Prostate gland (tissue), 2 donors: ENCODE data around the gene ZNF492. TPM values are rescaled to one million over a fixed set of nuclear protein-coding genes. Genes with fewer than 3 reads are reported as not detected.
"Not testable (repeated sequence)": the region's sequence is repeated elsewhere in the genome, so short reads cannot be mapped to it uniquely, and the experiment has no call there.

ENCODE experiments used
- DNase-seq: peaks from one replicate; pipeline ENCODE4 v3.0.0-alpha.2; 2019; ENCODE audit warnings: low spot score
- H3K27ac ChIP-seq, 2 donors: fragments of 200-600 bp; sonication (generic); 2 replicates each; pipeline ENCODE4 v1.5.1; 2017 to 2019
- H3K27me3 ChIP-seq: fragments of 200-600 bp; sonication (generic); replicated peaks from 2 replicates; pipeline ENCODE4 v1.5.1; 2019; ENCODE audit not compliant: insufficient read depth
- H3K36me3 ChIP-seq, 2 donors: fragments of 200-600 bp; sonication (generic); 1 replicate in 1 of 2; 2 replicates in 1 of 2; pipeline versions ENCODE4 v1.5.1 to v1.8.1; 2017 to 2019
- H3K4me1 ChIP-seq: fragments of 200-600 bp; sonication (generic); replicated peaks from 2 replicates; pipeline ENCODE4 v1.5.1; 2019
- H3K4me3 ChIP-seq, 2 donors: fragments of 200-600 bp; sonication (generic); 2 replicates each; pipeline ENCODE4 v1.5.1; 2017 to 2019
- H3K9me3 ChIP-seq: fragments of 200-600 bp; sonication (generic); 2 replicates; pipeline ENCODE4 v1.5.1; 2017
- POLR2A ChIP-seq: fragments of 450-650 bp; IDR thresholded peaks from one replicate; pipeline ENCODE4 v1.6.1; 2016; ENCODE audit warnings: antibody characterized with exemption, mild to moderate bottlenecking
- POLR2AphosphoS5 ChIP-seq: sonication (generic); formaldehyde crosslinking; IDR thresholded peaks from one replicate; pipeline ENCODE4 v1.6.1; 2017; ENCODE audit warnings: antibody characterized with exemption
- WGBS: methylation state at CpG from one replicate; pipeline ENCODE4 v1.1.5; 2018; 5-methylcytosine and 5-hydroxymethylcytosine counted together
- intact Hi-C: fragments of 100-400 bp; cut with DNase I; formaldehyde crosslinking; loops from one replicate; pipeline ENCODE4 v1.14.2; 2022
- total RNA-seq, 2 donors: library from RNA; depleted of rRNA; stranded (reverse); fragments of >200 nt; gene quantifications; one replicate each; pipeline ENCODE4 v1.1.0, GENCODE V29; 2016
- TF ChIP-seq, protein P1 (sequence below), 4 experiments: fragments of 200-600 bp in 2 of 4; fragments of 450-650 bp in 2 of 4; sonication (generic) in 2 of 4; IDR thresholded peaks; 1 replicate in 3 of 4; 2 replicates in 1 of 4; pipeline ENCODE4 v1.5.1; 2016 to 2019; ENCODE audit warnings: antibody characterized with exemption in 4 of 4, mild to moderate bottlenecking in 2 of 4, moderate library complexity in 2 of 4

Gene ZNF492
- total RNA-seq: under 1 TPM; 0.32 to 0.97 TPM

DNA sequence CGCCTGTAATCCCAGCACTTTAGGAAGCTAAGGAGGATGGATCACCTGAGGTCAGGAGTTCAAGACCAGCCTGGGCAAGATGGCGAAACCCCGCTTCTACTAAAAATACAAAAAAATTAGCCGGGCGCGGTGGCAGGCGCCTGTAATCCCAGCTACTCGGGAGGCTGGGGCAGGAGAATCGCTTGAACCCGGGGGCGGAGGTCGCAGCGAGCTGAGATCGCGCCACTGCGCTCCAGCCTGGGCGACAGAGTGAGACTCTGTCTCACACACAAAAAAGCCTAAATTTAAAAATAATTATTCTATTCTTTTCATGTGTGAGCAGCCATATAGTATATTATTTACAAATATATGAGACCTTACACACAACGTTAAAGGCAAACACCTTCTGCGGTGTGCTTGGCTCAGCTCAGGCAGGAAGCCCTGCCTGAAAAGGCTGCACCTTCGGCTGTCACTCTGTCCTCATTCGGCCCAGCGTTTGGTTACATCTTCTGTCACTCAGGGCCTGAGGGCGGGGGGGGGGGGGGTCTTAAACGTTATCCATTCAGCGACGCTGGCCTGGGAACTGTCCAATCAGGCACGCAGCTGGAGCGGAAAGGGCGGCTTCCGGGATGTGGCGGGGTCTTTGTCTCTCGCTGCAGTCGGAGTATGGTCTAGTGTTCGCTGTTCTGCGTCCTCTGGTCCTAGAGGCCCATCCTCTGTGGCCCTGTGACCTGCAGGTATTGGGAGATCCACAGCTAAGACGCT is at the start of gene ZNF492:
Gene ZNF492, plus strand, starts transcription at position 619 of the 744 bp plus-strand sequence. CDS start 19,076 bp downstream, outside the sequence.
- DNase-seq: peak; percentile 86
- intact Hi-C loops, H3K27me3 ChIP-seq, H3K4me1 ChIP-seq, H3K36me3 ChIP-seq, H3K9me3 ChIP-seq, H3K27ac ChIP-seq: not testable (repeated sequence)
- TF ChIP-seq POLR2AphosphoS5: peak; percentile 27
- H3K4me3 ChIP-seq: peak within 1 kb of the TSS; percentile 27 to 43
- 4% methylated on average over 36 of the region's 36 CpGs for WGBS

DNA sequence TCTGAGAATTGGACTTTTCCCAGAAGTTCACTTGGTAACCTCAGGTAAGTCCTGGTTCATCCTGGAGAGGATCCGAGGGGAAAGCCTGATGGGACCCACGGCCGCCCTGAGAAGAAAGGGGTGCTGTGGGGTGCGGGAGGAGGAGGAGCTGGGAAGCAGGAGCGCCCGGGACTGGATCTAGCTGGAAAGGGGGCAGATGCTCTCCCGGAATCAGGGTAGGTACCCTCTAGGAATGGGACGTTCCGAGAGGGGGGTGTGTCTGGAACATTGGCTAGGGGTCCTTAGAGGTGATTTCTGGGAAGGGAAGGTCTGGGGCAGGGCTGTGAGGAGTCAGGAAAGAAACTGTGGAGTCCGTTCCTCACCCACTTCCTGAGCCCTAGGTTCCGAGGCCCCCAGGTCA is 38.7 kb upstream of the ZNF492 start:
- TF ChIP-seq, protein P1, sequence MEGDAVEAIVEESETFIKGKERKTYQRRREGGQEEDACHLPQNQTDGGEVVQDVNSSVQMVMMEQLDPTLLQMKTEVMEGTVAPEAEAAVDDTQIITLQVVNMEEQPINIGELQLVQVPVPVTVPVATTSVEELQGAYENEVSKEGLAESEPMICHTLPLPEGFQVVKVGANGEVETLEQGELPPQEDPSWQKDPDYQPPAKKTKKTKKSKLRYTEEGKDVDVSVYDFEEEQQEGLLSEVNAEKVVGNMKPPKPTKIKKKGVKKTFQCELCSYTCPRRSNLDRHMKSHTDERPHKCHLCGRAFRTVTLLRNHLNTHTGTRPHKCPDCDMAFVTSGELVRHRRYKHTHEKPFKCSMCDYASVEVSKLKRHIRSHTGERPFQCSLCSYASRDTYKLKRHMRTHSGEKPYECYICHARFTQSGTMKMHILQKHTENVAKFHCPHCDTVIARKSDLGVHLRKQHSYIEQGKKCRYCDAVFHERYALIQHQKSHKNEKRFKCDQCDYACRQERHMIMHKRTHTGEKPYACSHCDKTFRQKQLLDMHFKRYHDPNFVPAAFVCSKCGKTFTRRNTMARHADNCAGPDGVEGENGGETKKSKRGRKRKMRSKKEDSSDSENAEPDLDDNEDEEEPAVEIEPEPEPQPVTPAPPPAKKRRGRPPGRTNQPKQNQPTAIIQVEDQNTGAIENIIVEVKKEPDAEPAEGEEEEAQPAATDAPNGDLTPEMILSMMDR (IDR thresholded peaks at IDR 0.05): no peak
- TF ChIP-seq POLR2A: no peak
- no peak for TF ChIP-seq POLR2AphosphoS5
- H3K27me3 ChIP-seq: no peaks in the 10 kb centered on the region
- no peak overlapping the region for H3K4me3 ChIP-seq
- H3K9me3 ChIP-seq: no peaks in the 10 kb centered on the region
- no peaks in the 10 kb centered on the region for H3K36me3 ChIP-seq
- H3K4me1 ChIP-seq: no peaks in the 10 kb centered on the region
- WGBS: 61% methylated on average over 11 of the region's 11 CpGs
- no peak for DNase-seq
- intact Hi-C loops: no loop called here
- no peak overlapping the region for H3K27ac ChIP-seq

DNA sequence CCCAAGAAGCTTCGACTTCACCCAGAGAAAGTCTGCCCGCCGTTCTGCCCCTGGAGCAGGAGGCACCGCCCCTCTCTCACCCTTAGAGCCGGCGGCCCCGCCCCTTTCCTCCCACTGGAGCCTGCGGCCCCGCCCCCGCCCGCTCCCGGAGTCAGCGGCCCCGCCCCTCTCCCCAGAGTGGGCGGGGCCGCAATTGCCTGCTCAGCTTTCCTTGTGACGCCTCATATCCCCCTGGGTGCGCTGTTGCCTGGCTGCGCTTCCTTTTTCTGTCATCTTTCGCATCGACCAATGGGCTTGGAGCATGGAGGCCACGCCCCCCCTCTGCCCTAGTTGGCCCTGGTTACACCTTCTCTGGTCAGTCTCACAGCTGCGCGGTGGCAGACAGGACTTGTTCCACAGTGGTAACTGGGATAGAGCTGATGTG is 38.2 kb upstream of the ZNF492 start:
- Histone ChIP-seq H3K36me3 (no peaks in the 10 kb centered on the region), H3K9me3 (no peaks in the 10 kb centered on the region), H3K27ac (no peak overlapping the region), H3K4me3 (no peak overlapping the region), H3K27me3 (no peaks in the 10 kb centered on the region), H3K4me1 (no peaks in the 10 kb centered on the region)
- 29% methylated on average over 24 of the region's 24 CpGs for WGBS
- intact Hi-C loops: no loop called here
- TF ChIP-seq, protein P1 (IDR thresholded peaks at IDR 0.05): no peak
- DNase-seq: no peak

DNA sequence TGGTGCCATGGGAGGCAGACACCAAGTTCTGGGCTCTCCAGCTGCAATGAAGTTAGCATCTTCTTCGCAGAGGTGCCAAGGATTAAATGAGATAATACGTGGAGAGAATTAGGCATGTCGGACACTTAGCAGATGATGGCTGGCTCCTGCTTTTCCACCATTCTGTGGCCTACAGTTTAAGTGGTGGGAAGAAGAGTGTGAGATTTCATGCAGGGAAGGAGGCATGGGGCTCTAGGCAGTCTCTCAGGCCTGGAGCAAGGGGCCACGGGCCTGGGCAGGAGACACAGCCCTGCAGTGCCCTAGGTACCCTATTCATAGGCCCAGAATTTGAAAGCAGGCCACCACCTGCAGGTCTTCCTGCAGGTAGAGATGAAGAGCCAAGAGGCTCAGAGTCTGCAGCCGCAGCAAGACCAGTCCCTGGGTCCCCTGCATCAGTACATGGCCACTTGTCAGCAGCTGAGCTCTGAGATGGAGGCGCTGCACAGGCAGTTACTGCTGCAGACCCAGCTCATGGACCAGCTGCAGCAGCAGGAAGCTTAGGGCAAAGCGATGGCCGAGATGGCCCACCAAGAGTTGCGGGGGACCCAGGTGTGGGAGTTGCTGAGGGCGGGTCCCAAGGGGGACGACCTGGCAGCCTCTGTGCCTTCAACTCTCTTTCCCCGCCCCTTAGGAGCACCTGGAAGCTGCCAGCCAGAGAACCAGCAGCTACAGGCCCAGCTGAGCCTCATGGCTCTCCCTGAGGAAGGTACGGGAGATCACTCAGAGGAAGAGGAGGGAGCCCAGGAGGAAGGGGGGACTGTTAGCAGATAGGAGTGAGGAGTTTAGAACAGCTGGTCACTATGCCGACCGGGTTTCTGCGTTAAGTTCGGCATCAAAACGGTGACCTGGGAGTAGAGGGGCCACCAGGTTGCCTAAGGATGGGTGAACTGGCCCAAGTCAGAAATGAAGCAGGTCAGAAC is 33.2 kb upstream of the ZNF492 start:
- H3K9me3 ChIP-seq: no peaks in the 10 kb centered on the region
- H3K4me1 ChIP-seq: no peaks in the 10 kb centered on the region
- H3K36me3 ChIP-seq: no peaks in the 10 kb centered on the region
- H3K27ac ChIP-seq: no peak overlapping the region
- WGBS: 85% methylated on average over 18 of the region's 18 CpGs
- no peak overlapping the region for H3K4me3 ChIP-seq
- TF ChIP-seq POLR2AphosphoS5: no peak
- no peak for TF ChIP-seq POLR2A
- TF ChIP-seq, protein P1 (IDR thresholded peaks at IDR 0.05): no peak
- intact Hi-C loops: no loop called here
- H3K27me3 ChIP-seq: no peaks in the 10 kb centered on the region
- DNase-seq: no peak

DNA sequence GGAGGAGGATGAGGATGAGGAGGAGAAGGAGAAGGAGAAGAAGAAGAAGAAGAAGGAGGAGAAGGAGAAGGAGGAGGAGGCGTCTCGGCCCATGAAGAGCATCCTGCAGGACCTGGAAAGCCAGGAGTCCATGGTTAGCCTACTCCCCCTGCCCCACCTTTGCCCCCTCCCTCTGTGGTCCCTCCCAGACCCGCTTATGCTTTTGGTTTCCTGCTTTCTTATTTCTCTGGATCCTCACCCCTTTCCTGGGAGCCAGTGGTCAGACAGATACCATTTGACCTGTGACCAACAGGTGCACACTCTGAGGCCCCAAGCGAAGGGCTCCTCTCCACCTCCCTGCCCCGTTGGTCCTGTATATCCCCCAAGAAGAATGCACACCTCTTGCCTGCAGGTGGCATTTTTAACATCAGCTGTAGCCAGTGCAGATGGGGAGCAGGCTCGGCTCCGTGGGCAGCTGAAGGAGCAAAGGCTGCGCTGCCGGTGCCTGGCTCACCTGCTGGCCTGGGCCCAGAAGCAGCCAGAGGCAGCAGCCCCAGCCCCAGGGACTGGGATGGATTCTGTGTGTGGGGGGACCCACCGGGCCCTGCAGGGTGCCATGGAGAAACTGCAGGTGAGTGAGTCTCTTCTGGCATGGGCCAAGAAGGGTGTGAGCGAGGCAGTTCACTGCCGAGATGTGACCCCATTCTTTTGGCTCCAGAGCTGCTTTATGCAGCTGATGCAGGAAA is 32.1 kb upstream of the ZNF492 start:
- Histone ChIP-seq H3K4me3 (no peak overlapping the region), H3K27me3 (no peaks in the 10 kb centered on the region), H3K4me1 (no peaks in the 10 kb centered on the region), H3K36me3 (no peaks in the 10 kb centered on the region), H3K27ac (no peak overlapping the region), H3K9me3 (no peaks in the 10 kb centered on the region)
- DNase-seq: no peak
- TF ChIP-seq, protein P1 (IDR thresholded peaks at IDR 0.05): no peak
- TF ChIP-seq POLR2AphosphoS5 (no peak), POLR2A (no peak)
- intact Hi-C loops: no loop called here
- 84% methylated on average over 12 of the region's 12 CpGs for WGBS
